Measurements from ENCODE around the gene CACNA2D4.

GRCh38 chr12:1879633-1880032 is 38.8 kb downstream of the CACNA2D4 start:
- TF ChIP-seq SRF (IDR thresholded peaks at IDR 0.05; ENCODE audit: low read depth) (no peak), JUND (IDR thresholded peaks at IDR 0.05) (no peak)
